ENCODE data around the gene CRHR2.
"Not testable (repeated sequence)": the region's sequence is repeated elsewhere in the genome, so short reads cannot be mapped to it uniquely, and the experiment has no call there.

Gene CRHR2

DNA sequence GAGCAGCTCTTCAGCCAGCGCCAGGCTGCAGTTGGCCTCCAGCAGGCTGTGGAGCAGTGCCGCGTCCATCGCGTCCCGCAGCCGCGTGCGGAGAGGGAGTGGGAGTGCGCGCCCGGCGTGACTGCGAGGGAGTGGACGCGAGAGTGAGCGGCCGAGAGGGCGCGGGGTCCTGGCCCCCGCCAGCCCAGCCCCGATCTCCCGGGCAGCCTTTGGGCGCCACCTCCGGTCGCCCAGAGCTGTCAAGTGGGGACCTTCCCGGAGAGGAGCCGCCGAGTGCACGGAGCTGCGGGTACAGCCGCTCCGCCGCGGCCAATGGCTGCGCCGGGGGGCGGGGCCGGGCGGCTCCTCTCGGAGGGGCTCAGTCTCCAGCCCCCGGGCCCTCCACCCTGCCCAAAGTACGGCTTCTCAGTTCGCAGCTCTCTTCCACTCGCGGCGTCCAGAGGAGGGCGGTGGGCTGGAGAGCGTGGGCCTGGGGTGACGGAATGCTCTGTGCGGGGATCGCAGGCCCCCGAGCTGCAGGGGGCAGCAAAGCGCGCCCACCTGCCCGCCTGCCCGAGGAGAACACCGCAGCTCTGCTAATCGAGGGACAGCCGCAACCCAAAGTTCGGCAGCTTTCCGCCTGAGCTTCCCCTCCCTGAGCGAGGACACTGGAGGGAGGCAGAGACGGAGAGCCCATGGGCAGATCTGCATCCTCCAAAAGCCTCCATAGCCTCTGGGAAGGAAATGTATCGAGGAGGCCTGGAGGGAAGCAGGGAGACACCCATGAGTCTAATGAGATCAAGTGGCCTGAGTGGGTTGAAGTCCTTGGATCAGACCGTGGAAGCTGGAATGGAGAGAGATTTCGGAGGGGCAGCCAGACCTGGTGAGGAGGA, at the start of gene CRHR2:
CRHR2 (minus strand) TSS at position 245 of the 872 bp plus-strand sequence; CDS start at position 69, 176 bp downstream.
- peak; percentile 38 for DNase-seq

- DNase-seq, result no peak
These were observed 49.3 kb upstream of the CRHR2 start for GRCh38 chr7:30731581-30731980.

- DNase-seq, result no peak
These were observed 48.7 kb upstream of the CRHR2 start for GRCh38 chr7:30730996-30731395.

GRCh38 chr7:30730097-30730496, 47.8 kb upstream of the CRHR2 start:
- DNase-seq, result no peak

DNA sequence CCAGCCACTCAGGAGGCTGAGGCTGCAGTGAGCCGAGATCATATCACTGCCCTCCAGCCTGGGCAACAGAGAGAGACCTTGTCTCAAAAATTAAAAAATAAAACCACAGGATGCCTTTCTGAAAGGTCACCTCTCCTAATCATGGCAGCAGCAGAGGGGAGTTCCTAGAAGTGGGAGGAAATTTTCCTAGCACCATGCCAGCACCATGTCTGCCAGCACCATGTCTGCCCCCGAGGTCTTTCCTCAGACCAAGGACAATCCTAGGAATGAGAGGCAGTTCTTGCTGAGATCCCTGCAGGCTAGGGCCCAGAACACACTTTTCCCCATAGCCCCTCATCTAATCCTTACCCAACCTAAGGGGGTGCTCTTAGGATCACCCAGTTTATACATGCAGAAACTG, 47.4 kb upstream of the CRHR2 start:
- DNase-seq, result no peak

GRCh38 chr7:30728591-30729100, 46.4 kb upstream of the CRHR2 start:
- no peak for DNase-seq

GRCh38 chr7:30727061-30727945, 45.0 kb upstream of the CRHR2 start:
- peak; percentile 52 for DNase-seq

DNA sequence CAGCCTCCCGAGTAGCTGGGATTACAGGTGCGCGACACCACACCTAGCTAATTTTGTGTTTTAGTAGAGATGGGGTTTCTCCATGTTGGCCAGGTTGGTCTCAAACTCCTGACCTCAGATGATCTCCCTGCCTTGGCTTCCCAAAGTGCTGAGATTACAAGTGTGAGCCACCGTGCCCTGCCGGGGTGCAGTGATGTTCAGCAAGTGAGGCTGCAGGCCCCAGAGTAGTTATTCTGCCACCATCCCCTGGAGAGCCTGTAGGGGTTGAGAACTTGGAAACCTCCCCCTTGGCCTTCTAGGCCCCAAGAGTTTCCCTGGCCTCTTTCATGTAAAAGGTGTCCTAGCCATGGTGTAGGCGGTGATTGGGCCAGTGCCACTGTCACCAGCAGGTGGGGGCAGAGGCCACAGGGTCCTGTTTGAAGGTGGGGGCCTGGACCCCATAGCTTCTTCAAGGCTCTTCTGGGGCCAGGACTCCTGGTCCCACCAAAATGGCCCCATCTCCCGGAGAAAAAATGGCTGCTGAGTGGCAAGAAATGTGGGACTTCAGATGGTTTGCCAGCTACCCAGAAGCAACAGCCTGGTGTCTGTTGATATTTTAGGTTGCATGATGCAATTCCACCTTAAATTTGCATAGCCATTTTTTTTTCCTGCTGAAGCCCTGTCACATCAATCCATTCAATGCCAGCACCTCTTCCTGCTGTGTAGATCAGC, 44.2 kb upstream of the CRHR2 start:
- peak; percentile 27 for DNase-seq

DNA sequence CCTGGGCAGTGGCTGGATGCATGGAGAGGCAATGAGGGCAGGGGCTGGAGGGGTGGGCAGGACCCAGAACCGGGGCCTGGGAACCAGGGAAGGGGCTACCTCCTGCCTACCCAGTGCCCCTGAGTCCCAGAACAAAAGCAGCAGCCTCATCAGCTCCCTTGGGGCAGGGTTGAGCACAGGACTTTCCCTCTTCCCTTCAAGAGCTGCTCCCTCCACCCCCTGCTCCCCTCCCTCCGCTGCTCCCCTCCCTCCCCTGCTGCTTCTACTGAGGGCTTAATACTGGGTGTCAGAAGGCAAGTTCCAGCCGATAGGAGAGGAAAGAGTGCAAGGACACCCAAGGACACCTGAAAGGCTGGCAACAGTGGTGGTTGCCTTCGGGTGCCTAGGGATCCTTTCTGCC, 41.5 kb upstream of the CRHR2 start:
- DNase-seq, result no peak

DNA sequence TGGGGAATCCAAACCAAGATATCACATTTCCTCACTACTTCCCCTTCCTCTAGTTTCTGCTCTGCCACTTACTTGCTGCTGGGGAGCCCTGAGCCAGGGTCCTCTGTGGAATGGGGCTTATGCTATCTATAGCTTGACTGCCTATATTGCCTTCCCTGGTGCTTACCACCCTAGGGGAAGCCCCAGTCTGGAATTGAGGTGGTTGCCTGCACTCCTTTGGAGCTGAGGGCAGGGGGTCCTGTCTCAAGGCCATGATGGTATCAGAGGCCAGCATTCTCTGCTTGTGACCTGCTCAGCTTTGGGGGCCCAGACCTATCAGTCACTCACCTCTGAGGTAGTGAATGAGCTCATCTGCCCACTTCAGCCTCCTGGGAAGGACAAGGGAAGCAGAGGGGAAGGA, 40.4 kb upstream of the CRHR2 start:
- DNase-seq, result no peak

DNA sequence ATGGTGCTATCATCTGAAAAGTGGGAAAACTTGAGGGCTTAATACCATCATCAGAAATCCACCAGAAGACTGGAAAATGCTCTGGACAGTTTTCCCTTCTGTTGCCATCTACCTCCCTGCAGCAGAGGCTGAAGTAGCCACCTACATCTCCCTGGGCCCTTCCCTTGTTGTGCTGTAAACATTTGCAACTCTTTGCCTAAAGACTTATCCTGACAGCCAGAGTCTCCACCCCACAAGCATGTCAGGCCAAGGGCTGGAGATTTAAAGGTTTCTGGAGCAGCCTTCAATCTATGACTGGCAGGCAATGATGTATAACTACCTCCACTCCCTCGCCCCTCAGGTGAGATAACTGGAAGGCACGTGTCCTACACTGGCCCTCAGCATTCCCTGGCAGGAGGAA, 39.9 kb upstream of the CRHR2 start:
- no peak for DNase-seq

GRCh38 chr7:30721211-30721610, 39.0 kb upstream of the CRHR2 start:
- no peak for DNase-seq

GRCh38 chr7:30719434-30719833, 37.2 kb upstream of the CRHR2 start:
- not testable (repeated sequence) for DNase-seq

DNA sequence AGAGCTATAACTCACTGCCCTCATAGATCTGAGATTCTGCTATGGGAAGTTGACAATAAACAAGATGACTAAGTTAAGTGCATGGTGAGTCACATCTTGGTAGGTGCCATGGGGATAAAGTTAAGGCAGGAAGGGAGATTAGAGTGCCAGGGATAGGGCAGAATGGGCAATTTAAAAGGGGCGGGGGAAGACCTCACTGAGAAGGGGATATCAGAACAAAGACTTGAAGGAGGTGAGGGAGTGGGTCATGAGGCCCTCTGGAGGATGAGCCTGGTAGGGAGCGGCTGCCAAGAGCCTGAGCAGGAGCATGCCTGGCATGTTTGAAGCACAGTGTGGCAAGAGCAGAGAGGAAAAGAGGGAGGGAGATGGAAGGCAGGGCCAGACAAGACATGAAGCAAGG, 34.9 kb upstream of the CRHR2 start:
- no peak for DNase-seq

DNA sequence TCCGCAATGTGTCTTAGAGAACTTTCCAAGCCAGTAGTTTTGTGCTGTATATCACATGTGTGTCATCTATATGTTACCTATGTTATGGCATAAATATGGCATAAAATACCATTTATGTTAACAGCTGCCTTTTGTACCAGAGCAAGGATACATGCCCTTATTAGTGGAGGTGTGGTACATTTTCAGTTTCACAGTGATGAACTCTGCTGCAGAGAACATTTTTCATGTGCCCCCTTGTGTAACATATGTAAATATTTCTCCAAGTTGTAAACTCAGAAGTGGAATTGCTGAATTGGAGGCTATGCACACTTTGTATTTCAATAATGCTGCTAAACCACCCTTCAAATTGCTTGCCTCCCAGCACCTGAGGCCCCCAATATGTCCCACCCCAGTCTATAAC, 31.9 kb upstream of the CRHR2 start:
- DNase-seq, result no peak

DNA sequence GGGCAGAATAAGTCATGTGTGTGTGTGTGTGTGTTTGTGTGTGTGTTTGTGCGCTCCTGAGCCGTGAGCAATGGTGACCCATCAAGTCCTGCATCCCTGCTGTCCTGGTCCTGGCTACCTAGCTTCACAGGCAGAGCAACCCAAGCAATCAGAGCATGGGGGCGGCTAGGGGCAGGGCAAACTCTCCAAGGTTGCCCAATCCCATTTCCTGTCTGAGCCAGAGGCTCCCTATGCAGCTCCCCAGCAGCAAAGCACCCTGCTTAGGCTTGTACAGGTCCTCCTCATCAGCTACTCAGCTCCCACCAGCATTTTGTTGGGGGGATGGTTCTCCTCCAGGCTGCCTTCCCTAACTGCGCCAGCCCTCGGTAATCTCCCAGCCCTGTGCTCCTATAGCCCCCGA, 31.1 kb upstream of the CRHR2 start:
- no peak for DNase-seq

GRCh38 chr7:30710669-30711068, 28.4 kb upstream of the CRHR2 start:
- no peak for DNase-seq

GRCh38 chr7:30709549-30709948, 27.3 kb upstream of the CRHR2 start:
- no peak for DNase-seq

DNA sequence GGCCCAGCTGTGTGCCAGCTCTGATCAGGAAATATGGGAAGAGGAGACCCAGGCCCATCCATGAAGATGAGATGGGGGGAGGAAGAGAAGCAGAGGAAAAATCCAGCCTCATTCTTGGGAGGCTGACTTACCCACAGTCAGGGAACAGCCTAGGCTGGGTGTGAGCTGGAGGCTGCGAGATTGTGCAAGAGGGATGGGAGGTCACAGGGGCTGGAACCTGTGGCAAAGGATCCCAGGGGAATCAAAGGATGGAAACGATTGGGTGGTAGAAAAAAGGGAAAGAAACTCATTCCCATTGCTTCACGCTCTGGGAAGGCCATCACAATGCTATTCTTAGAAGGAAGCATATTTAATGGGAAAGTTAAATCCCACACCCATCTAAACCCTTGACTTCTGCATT, 26.7 kb upstream of the CRHR2 start:
- no peak for DNase-seq

DNA sequence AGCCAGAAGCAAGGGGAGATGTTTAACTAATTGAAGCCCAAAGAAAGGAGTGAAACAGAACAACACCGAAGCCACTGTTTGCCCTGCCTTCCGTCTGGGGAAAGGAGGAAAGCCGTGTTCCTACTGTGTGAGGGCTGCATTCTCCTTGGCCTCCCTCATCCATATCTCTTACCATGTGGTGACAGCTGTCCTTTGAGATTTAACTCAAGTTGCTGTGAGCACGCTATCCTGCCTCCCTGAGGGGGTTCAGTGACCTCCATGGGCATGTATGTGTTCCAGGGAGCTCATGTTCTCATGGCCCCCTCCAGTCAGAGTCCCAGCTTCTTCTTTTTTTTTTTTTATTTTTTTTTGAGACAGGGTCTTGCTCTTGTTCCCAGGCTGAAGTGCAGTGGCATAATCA, 26.2 kb upstream of the CRHR2 start:
- DNase-seq, result no peak

DNA sequence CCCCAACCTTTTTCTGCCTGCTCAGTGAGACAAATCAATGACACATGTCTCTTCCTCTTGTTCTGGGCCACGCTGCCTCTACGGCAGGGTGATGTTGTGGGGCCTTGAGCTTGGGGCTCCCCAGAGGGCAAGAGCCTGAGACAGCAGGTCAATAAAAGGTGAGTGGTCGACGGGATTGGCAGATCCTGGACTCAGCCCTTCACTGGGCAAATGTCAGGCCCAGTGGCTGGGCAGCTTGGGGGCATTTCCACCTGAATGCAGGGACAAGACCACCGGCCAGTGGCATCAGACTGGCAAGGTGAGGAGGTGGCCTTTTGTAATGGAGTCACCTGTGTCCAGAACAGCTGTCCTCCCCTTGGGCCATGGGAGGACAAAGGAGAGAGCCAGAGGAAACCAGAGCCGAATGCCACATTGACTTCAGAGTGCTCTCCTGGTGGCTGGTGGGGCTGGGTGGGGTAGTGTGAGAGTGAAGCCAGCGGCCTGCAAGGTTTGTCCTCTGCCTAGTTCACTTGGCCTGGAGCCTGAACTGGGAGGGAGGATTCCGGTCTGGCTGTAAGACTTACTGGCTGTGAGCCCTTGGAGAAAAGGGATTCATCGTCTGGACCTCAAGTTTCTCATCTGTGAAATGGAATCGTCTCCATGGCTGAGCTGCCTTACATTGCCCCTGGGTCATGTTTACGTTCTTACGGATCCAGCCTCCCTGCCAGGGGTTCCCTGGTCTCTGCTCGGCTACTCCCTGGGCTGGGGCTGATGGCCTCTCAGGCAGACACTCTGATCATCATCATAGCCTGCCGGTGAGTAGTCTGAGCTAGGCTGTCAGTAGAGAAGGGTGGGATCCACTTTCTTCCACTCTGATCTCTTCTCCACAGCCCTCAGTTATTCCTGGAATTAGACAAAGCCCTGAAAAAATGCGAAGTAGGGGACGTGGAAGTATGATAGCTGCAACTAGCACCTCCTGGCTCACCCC, 25.4 kb upstream of the CRHR2 start:
- DNase-seq, result no peak

GRCh38 chr7:30706908-30707307, 24.7 kb upstream of the CRHR2 start:
- no peak for DNase-seq

Data from activated CD4-positive, alpha-beta T cell treated with anti-CD3 and anti-CD28 coated beads for 48 hours (primary cell).